CD4-positive, alpha-beta T cell treated with Interleukin-2 at 100 ng/mL for 4 hours (primary cell): ENCODE results near the gene SPEG.

ENCODE experiments used
- DNase-seq: peaks from one replicate; pipeline ENCODE4 v3.0.0-alpha.2; 2020; ENCODE audit warnings: low spot score

The SPEG gene

GRCh38 chr2:219533930-219534661 is 99.5 kb downstream of the SPEG start:
- no peak for DNase-seq

DNA sequence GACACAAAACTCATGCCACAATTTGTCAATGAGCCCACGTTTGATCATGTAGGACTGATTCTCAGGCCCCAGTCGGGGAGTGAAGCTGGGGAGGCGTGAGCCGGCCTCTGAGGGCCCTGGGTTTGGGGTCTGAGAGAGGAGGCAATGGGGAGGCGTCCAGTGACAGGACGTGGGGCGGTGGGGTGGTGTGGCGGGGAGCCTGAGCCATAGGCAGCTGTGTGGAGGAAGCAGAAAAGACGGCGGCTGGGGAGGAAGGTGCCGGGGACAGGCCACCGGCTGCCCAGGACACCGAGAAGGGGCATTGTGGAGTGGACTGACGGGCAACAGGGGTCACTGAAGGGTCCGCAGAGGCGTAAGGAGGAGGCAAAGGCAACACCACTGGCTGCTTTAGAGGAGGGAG is 101.8 kb downstream of the SPEG start:
- no peak for DNase-seq

DNA sequence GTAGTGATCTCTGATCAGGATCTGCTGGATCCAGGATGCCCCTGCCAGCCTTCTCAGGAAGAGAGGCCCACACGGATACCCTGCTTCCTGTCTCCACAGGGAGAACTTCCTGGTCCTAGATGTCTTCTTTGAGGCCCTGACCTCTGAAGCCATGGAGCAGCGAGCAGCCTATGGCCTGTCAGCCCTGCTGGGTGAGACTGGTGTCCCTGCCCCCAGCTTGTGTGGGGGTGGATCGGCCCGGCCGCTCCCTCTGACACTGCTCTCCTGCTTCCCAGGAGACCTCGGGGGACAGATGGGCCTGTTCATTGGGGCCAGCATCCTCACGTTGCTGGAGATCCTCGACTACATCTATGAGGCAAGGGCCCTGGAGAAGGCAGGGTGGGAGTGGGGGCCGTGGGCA is 102.3 kb downstream of the SPEG start:
- no peak for DNase-seq

DNA sequence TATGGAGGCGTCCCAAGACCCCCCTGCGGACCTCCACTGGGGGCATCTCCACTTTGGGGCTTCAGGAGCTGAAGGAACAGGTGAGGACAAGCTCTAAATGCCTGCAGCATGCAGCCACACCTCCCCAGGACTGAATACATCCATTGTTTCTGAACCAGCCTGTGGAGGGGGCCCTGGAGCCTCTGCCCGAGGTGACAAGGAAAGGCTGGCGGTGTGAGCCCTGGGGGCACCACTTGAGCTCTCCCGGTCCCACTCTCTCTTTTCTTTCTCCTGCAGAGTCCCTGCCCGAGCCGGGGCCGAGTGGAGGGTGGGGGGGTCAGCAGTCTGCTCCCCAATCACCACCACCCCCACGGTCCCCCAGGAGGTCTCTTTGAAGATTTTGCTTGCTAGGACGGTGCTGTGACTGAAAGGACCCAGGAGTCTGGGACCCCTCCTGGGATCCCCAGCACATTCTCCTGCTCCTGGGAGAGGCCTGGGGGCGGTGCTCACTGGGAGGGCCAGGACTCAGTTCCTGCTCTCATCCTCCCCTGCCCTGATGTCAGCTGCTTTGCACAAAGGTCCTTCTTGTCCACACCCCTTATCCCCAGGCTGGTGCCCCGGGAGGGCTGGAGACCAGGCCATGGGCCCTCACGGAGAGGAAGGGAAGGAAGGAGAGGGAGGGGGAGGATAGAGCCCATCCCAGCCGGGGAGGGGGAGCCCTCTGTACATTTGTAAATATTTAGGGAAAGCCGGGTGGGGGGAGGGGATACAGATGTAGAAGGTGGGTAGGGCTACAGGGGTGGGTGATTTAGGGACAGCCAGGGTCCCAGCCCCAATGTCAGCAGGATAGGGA is 103.2 kb downstream of the SPEG start:
- no peak for DNase-seq

GRCh38 chr2:219538504-219538951 is 103.9 kb downstream of the SPEG start:
- no peak for DNase-seq

DNA sequence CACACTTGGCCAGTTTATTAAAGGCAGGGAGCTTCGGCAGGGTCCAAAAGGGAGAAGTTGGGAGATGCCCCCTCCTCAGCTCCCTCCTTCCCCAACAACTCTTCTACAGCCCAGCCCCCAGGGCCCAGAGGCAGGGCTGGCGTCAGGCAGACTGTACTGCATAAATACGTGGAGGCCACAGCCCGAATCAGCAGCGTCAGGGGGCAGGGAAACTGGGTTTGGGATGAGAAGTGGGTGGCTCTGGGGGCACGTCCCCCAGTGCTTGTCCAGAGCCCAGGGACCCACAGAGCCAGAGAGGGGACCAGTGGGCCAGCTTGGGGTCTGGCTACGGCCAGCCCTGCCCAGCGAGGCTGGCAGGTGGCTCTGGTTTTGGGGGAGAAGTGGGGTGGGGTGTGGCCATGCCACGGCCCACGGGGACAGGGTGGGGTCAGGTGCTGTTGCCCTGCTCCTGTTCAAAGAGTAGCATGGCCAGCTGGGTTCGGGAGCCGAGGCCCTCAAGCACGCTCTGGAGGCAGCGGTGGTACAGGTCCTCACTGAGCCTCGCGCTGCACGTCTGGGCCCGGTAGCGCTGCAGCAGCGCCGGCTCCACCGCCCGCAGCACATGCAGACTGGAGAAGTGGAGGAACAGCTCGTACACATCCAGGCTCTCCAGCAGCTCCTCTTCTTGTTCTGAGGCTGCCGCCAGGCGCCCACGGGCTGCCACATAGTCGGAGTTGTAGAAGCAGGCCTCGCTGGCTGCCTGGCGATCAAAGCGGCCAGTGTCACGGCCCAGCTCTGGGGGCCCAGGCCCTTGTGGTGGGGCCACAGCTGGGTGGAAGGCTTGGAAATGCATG is 104.5 kb downstream of the SPEG start:
- no peak for DNase-seq

DNA sequence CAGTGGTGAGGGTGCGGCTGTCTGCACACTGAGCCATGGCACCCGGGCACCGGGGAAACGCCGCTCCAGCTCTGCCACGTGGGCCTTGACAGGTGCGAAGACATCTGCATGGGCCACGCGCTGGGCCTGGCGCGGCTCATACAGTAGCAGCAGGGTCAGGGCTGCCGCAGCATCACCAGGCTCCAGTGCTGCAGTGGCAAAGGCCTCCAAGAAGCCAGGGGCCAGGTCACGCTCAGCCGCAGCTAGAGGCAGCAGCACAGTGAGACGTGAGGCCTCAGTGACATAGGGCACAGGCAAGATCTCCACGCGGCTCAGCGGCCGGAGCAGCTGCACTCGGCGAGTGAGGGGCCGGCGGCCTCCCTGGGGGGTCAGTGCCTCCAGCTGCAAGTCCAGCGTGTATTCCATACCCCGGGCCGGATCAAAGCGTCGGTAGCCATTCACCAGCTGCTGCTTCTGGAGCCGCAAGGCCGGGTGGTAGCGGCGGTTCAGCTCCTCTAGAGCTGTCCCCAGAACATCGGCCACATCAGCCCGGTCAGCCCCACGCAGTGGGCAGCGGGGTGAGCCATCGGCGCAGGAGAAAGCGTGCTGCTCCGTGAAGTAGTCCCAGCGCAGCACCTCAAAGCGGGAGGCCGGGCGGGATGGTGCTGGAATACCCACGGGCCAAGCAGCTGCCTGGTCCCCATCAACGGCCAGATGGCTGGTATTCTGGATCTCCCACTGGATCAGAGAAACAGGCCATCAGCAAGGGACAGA is 105.5 kb downstream of the SPEG start:
- DNase-seq = no peak

GRCh38 chr2:219540784-219541504 is 106.3 kb downstream of the SPEG start:
- DNase-seq = no peak

- peak; percentile 90 for DNase-seq
Measured at GRCh38 chr2:219541611-219542180, 107.1 kb downstream of the SPEG start.

DNA sequence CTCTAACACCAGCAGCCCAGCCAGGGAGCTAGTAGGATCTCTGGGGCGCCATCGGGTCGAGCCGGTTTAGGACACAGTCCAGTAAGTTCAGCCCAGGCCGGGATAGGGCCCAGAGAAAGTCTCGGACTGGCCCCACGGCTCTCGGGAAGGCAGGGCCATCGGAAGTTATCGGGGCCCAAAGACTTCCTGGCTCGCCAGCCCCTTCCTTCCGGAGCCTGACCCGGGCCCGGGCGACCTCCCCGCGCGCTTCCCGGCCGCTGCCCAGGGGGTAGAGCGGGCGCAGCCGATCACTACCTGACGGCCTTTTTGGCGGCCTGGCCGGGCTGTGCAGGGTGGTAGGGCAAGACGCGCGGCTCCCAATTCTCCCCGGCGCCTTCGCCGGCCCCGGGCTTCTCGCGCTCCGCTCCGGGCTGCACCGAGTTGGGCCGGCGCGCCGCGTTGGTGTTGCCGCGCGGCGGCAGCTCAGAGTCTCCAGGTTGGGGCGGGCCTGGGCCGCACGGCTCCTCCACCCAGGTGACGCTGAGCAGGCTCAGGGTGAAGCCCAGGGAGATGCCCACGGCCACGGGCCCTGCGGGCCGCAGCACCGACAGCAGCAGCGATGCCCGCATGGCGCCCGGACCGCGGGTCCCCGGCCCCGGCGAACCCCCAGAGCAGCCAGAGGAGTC is 108.4 kb downstream of the SPEG start:
- DNase-seq = no peak

- DNase-seq = peak; percentile 95
Measured at GRCh38 chr2:219543596-219544358, 109.1 kb downstream of the SPEG start, which contains the start of the genes CHPF and TMEM198. TSS of gene CHPF (minus strand) at chr2:219543809. CDS start at chr2:219543538, 271 bp downstream. TSS of gene TMEM198 (plus strand) at chr2:219544028. CDS start at chr2:219544728, 700 bp downstream.

- DNase-seq = no peak
Measured at GRCh38 chr2:219544567-219544966, 109.9 kb downstream of the SPEG start.

DNA sequence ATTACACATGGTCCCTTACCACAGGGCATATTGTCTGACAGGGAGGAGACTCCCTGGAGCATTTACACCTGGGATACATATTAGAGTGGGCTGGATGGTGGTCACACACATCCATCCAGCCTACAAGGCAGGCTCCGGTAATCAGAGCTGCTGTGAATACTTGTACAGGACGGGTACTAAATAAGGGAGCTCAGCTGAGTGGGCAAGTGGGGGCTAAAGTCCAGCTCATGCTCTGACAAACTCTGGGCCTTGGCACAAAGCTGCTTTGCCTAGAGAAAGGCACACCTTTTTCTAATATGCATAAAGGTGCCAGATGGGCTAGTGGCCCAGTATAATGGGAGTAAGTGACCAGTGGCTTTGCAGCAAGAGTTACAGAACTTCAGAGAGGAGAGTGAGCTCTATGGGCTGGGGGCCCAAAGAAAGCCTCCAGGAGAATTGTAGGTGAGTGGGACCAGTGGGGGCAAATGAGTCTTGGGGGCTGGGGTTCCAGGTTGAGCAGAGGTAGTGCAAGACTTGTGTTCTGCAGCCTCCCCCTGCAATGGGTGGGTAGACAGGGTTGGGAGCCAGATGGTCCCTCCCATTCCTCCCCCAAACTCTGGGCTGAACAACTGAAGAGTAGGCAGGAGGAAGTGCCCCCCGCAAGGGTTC is 110.8 kb downstream of the SPEG start:
- DNase-seq = no peak

- DNase-seq = no peak
Measured at GRCh38 chr2:219545943-219546352, 111.3 kb downstream of the SPEG start.

GRCh38 chr2:219547621-219548020 is 113.0 kb downstream of the SPEG start:
- DNase-seq = no peak
